M059J (cell line): ENCODE measurements around the gene CPLX3. TPM values are rescaled to one million over a fixed set of nuclear protein-coding genes. Genes with fewer than 3 reads are reported as not detected.

Experiments
- DNase-seq: peaks from one replicate; pipeline ENCODE4 v3.0.0-alpha.2; 2012; ENCODE audit warnings: low read depth
- total RNA-seq: library from RNA; depleted of rRNA; stranded (reverse); fragments of >200 nt; shearing (Covaris generic); gene quantifications from 2 replicates; pipeline ENCODE4 v1.2.3, GENCODE V29; 2014

Gene CPLX3
- total RNA-seq, 1 experiment from 2014 or later, result not detected

GRCh38 chr15:74843891-74844299 is 17.5 kb downstream of the CPLX3 start:
- no peak for DNase-seq

- DNase-seq, result no peak
Measured at GRCh38 chr15:74844319-74845207, 18.1 kb downstream of the CPLX3 start.

- DNase-seq, result no peak
Measured at GRCh38 chr15:74845208-74845568, 18.8 kb downstream of the CPLX3 start.

GRCh38 chr15:74845581-74845980 is 19.2 kb downstream of the CPLX3 start:
- DNase-seq, result no peak

- DNase-seq, result no peak
Measured at GRCh38 chr15:74847432-74847831, 21.0 kb downstream of the CPLX3 start.

GRCh38 chr15:74850393-74850792 is 24.0 kb downstream of the CPLX3 start:
- no peak for DNase-seq

GRCh38 chr15:74851960-74852359 is 25.5 kb downstream of the CPLX3 start:
- no peak for DNase-seq

GRCh38 chr15:74854453-74855022 is 28.1 kb downstream of the CPLX3 start:
- no peak for DNase-seq

- DNase-seq, result no peak
Measured at GRCh38 chr15:74855857-74856256, 29.4 kb downstream of the CPLX3 start.

GRCh38 chr15:74856537-74856936 is 30.1 kb downstream of the CPLX3 start:
- no peak for DNase-seq

GRCh38 chr15:74857082-74857655 is 30.7 kb downstream of the CPLX3 start:
- no peak for DNase-seq

- no peak for DNase-seq
Measured at GRCh38 chr15:74857671-74858368, 31.4 kb downstream of the CPLX3 start.

GRCh38 chr15:74858369-74858740 is 31.9 kb downstream of the CPLX3 start:
- DNase-seq, result no peak

- peak; percentile 78 for DNase-seq
Measured at GRCh38 chr15:74863239-74864056, 37.0 kb downstream of the CPLX3 start.

- no peak for DNase-seq
Measured at GRCh38 chr15:74864296-74864695, 37.9 kb downstream of the CPLX3 start.

GRCh38 chr15:74865316-74865715 is 38.9 kb downstream of the CPLX3 start:
- no peak for DNase-seq

GRCh38 chr15:74866090-74866489 is 39.7 kb downstream of the CPLX3 start:
- DNase-seq, result peak; percentile 68

- no peak for DNase-seq
Measured at GRCh38 chr15:74867466-74868038, 41.1 kb downstream of the CPLX3 start.

- no peak for DNase-seq
Measured at GRCh38 chr15:74868059-74868458, 41.6 kb downstream of the CPLX3 start.

GRCh38 chr15:74869372-74869725 is 42.9 kb downstream of the CPLX3 start:
- no peak for DNase-seq

- DNase-seq, result no peak
Measured at GRCh38 chr15:74869726-74870407, 43.4 kb downstream of the CPLX3 start.
